Measurements from ENCODE around the gene GLB1L.

- TF ChIP-seq, protein P1, sequence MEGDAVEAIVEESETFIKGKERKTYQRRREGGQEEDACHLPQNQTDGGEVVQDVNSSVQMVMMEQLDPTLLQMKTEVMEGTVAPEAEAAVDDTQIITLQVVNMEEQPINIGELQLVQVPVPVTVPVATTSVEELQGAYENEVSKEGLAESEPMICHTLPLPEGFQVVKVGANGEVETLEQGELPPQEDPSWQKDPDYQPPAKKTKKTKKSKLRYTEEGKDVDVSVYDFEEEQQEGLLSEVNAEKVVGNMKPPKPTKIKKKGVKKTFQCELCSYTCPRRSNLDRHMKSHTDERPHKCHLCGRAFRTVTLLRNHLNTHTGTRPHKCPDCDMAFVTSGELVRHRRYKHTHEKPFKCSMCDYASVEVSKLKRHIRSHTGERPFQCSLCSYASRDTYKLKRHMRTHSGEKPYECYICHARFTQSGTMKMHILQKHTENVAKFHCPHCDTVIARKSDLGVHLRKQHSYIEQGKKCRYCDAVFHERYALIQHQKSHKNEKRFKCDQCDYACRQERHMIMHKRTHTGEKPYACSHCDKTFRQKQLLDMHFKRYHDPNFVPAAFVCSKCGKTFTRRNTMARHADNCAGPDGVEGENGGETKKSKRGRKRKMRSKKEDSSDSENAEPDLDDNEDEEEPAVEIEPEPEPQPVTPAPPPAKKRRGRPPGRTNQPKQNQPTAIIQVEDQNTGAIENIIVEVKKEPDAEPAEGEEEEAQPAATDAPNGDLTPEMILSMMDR (IDR thresholded peaks at IDR 0.05), result no peak
- no peak for TF ChIP-seq POLR2AphosphoS5 (IDR thresholded peaks at IDR 0.05; ENCODE audit: insufficient read depth in 1 of 2, low read depth in 1 of 2)
Measured at GRCh38 chr2:219209236-219210195, 35.7 kb downstream of the GLB1L start.

All from vagina (tissue), 2 donors.